Uterus (tissue), 4 donors: ENCODE measurements around the gene FCHO2. TPM values are rescaled to one million over a fixed set of nuclear protein-coding genes. Genes with fewer than 3 reads are reported as not detected.

Experiments
- DNase-seq, 2 donors: peaks; one replicate each; pipeline ENCODE4 v3.0.0-alpha.2; 2019 to 2020
- H3K27ac ChIP-seq, 2 donors: fragments of 200-600 bp; sonication (generic); 1 replicate in 1 of 2; 2 replicates in 1 of 2; pipeline ENCODE4 v1.5.1; 2016 to 2018
- H3K27me3 ChIP-seq, 2 donors: fragments of 200-600 bp; sonication (generic); one replicate each; pipeline ENCODE4 v1.5.1; 2018 to 2019; ENCODE audit warnings: control low read depth in 1 of 2
- H3K36me3 ChIP-seq, 2 donors: fragments of 200-600 bp; sonication (generic); one replicate each; pipeline ENCODE4 v1.5.1; 2019; ENCODE audit warnings: control low read depth in 1 of 2
- H3K4me1 ChIP-seq, 2 donors: fragments of 200-600 bp; sonication (generic); one replicate each; pipeline ENCODE4 v1.5.1; 2018 to 2019; ENCODE audit warnings: control low read depth in 1 of 2
- H3K4me3 ChIP-seq, 2 donors: fragments of 200-600 bp; sonication (generic); 1 replicate in 1 of 2; 2 replicates in 1 of 2; pipeline ENCODE4 v1.5.1; 2018 to 2019; ENCODE audit warnings: mild to moderate bottlenecking in 1 of 2
- H3K9me3 ChIP-seq, 2 donors: fragments of 200-600 bp; sonication (generic); one replicate each; pipeline ENCODE4 v1.5.1; 2019; ENCODE audit warnings: control low read depth in 1 of 2
- POLR2A ChIP-seq, 2 donors: fragments of 450-650 bp; IDR thresholded peaks; one replicate each; pipeline ENCODE4 v1.6.1; 2016; ENCODE audit warnings: antibody characterized with exemption in 2 of 2, mild to moderate bottlenecking in 1 of 2, moderate library complexity in 1 of 2
- intact Hi-C: fragments of 100-400 bp; cut with DNase I; formaldehyde crosslinking; loops from one replicate; pipeline ENCODE4 v1.15.1; 2023; ENCODE audit warnings: low total_unique reads
- total RNA-seq, 4 donors: library from RNA; depleted of rRNA in 3 of 4; stranded (reverse); fragments of >200 nt in 3 of 4; gene quantifications; one replicate each; pipeline versions ENCODE4 v1.1.0 to v1.2.4, GENCODE V29; 2014 to 2023
- TF ChIP-seq, protein P1 (sequence below), 4 experiments: fragments of 200-600 bp in 2 of 4; fragments of 450-650 bp in 2 of 4; sonication (generic) in 2 of 4; IDR thresholded peaks; one replicate each; pipeline ENCODE4 v1.5.1; 2016 to 2019; ENCODE audit warnings: antibody characterized with exemption in 4 of 4, mild to moderate bottlenecking in 2 of 4, moderate library complexity in 1 of 4
- donor health status: DM: yes; HTN: yes; CAD: no.

Gene FCHO2
- total RNA-seq, 4 donors from 2014 or later: 26.8 to 141 (median 57.2) TPM

DNA sequence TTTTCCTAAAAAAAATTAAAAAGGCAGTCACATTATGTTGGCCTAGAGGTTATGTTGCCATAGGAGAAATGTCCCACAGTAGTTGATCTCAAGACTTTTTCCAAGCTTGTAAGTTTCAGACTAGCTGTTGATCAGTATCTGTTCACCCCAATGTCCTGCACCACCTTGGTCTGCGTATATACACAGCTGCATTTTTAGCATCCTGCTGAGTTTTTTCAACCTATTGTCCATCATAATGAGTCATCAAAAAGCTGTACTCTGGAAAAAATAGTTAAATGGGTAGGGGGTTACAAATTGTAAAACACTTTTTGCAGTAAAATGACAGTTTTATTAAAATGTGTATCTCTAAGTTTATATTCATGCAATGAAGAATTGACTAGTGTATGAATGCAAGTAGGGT lies 111.4 kb downstream of the FCHO2 start:
- Histone ChIP-seq H3K4me3 (no peak overlapping the region), H3K36me3 (no peaks in the 10 kb centered on the region), H3K27ac (no peak overlapping the region), H3K4me1 (no peaks in the 10 kb centered on the region), H3K9me3 (no peaks in the 10 kb centered on the region), H3K27me3 (no peaks in the 10 kb centered on the region)
- intact Hi-C loops: no loop called here
- no peak for DNase-seq
- no peak for TF ChIP-seq POLR2A (IDR thresholded peaks at IDR 0.05)
- TF ChIP-seq, protein P1, sequence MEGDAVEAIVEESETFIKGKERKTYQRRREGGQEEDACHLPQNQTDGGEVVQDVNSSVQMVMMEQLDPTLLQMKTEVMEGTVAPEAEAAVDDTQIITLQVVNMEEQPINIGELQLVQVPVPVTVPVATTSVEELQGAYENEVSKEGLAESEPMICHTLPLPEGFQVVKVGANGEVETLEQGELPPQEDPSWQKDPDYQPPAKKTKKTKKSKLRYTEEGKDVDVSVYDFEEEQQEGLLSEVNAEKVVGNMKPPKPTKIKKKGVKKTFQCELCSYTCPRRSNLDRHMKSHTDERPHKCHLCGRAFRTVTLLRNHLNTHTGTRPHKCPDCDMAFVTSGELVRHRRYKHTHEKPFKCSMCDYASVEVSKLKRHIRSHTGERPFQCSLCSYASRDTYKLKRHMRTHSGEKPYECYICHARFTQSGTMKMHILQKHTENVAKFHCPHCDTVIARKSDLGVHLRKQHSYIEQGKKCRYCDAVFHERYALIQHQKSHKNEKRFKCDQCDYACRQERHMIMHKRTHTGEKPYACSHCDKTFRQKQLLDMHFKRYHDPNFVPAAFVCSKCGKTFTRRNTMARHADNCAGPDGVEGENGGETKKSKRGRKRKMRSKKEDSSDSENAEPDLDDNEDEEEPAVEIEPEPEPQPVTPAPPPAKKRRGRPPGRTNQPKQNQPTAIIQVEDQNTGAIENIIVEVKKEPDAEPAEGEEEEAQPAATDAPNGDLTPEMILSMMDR (IDR thresholded peaks at IDR 0.05): no peak

DNA sequence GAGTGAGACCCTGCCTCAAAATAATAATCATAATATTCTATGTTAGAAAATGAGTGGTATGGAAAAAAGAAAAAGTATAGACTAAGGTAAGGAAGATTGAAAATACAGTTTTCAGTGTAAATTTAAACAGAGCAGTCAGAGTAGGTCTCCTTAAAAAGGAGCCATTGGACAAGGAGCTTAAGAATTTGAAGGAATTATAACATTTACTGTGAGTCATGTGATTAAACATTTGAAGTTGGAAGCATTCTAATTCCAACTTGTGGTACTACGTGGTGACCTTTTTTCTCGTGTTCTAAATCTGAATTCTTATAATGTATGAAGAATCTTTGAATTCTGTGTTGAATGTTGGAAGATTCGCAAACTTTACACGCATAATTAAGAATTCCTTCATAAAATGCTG lies 125.3 kb downstream of the FCHO2 start:
- intact Hi-C loops: no loop called here
- no peaks in the 10 kb centered on the region for H3K4me1 ChIP-seq
- no peaks in the 10 kb centered on the region for H3K9me3 ChIP-seq
- H3K36me3 ChIP-seq: no peaks in the 10 kb centered on the region
- TF ChIP-seq, protein P1 (IDR thresholded peaks at IDR 0.05): no peak
- no peak for TF ChIP-seq POLR2A (IDR thresholded peaks at IDR 0.05)
- H3K27me3 ChIP-seq: no peaks in the 10 kb centered on the region
- DNase-seq: no peak
- H3K4me3 ChIP-seq: no peak overlapping the region
- H3K27ac ChIP-seq: no peak overlapping the region

DNA sequence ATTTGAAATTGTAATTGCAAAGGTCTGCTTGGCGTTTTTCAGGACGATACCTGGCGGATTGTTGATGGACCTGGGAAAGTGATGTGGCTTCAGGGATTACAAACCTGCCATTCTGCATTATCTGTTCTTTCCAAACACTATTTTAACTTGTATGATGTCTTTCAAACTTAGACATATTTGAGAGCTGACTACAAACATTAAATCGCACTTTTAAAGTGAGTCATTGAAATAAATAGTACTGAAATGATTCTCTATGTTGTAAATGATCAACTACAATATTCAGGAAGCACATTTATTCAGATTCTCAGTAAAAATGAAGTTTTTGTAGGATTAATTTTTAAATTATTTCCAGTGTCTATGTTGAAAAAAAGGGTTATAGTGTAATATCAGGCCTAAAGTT lies 132.2 kb downstream of the FCHO2 start:
- TF ChIP-seq, protein P1 (IDR thresholded peaks at IDR 0.05): no peak
- no peak for TF ChIP-seq POLR2A (IDR thresholded peaks at IDR 0.05)
- Histone ChIP-seq H3K27ac (no peak overlapping the region), H3K9me3 (no peaks in the 10 kb centered on the region), H3K4me3 (no peak overlapping the region), H3K27me3 (no peaks in the 10 kb centered on the region), H3K4me1 (no peaks in the 10 kb centered on the region), H3K36me3 (no peaks in the 10 kb centered on the region)
- DNase-seq: no peak
- intact Hi-C loops: no loop called here

DNA sequence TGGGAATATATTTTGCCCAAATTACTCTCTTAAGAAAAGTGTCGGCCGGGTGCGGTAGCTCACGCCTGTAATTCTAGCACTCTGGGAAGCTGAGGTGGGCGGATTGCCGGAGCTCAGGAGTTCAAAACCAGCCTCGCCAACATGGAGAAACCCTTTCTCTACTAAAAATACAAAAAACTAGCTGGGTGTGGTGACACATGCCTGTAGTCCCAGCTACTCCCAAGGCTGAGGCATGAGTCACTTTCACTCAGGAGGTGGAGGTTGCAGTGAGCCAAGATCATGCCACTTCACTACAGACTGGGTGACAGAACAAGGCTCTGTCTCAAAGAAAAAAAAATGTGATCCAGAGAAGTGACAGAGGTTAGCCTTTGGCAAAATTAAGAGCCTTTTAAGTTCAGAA lies 138.1 kb downstream of the FCHO2 start:
- Histone ChIP-seq H3K27me3 (no peaks in the 10 kb centered on the region), H3K9me3 (no peaks in the 10 kb centered on the region), H3K4me3 (no peak overlapping the region), H3K4me1 (no peaks in the 10 kb centered on the region), H3K27ac (no peak overlapping the region), H3K36me3 (no peaks in the 10 kb centered on the region)
- intact Hi-C loops: no loop called here
- DNase-seq: no peak
- no peak for TF ChIP-seq POLR2A (IDR thresholded peaks at IDR 0.05)
- TF ChIP-seq, protein P1 (IDR thresholded peaks at IDR 0.05): no peak

DNA sequence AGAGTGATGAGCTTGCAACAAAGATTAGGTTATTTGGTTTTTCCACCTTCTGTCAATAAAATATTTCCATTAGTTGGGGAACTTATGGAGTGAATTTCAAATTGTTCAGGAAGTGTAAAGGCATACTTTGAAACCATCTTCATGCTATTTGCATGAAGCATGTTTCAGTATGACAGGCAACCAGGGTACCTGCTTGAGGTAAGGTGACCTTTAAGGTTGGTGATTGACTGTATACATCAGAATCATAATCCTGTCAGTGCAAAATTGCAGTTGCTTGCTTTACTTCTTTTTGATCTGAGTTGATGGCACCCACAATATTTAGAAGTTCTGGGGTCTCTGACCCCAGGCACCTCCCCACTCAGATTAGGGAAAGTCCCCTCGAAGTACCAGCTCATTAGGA lies 138.6 kb downstream of the FCHO2 start:
- Histone ChIP-seq H3K36me3 (no peaks in the 10 kb centered on the region), H3K9me3 (no peaks in the 10 kb centered on the region), H3K4me3 (no peak overlapping the region), H3K4me1 (no peaks in the 10 kb centered on the region), H3K27me3 (no peaks in the 10 kb centered on the region), H3K27ac (no peak overlapping the region)
- TF ChIP-seq, protein P1 (IDR thresholded peaks at IDR 0.05): no peak
- no peak for TF ChIP-seq POLR2A (IDR thresholded peaks at IDR 0.05)
- DNase-seq: no peak
- intact Hi-C loops: no loop called here
